Prostate gland (tissue), 2 donors: ENCODE measurements around the gene SHLD3.

Experiments used
- CTCF ChIP-seq, 4 experiments: fragments of 200-600 bp in 2 of 4; fragments of 450-650 bp in 2 of 4; sonication (generic) in 2 of 4; IDR thresholded peaks; 1 replicate in 3 of 4; 2 replicates in 1 of 4; pipeline ENCODE4 v1.5.1; 2016 to 2019; ENCODE audit warnings: antibody characterized with exemption in 4 of 4, mild to moderate bottlenecking in 2 of 4, moderate library complexity in 2 of 4
- POLR2A ChIP-seq: fragments of 450-650 bp; IDR thresholded peaks from one replicate; pipeline ENCODE4 v1.6.1; 2016; ENCODE audit warnings: antibody characterized with exemption, mild to moderate bottlenecking
- POLR2AphosphoS5 ChIP-seq: sonication (generic); formaldehyde crosslinking; IDR thresholded peaks from one replicate; pipeline ENCODE4 v1.6.1; 2017; ENCODE audit warnings: antibody characterized with exemption

- TF ChIP-seq CTCF (IDR thresholded peaks at IDR 0.05) (no peak), POLR2AphosphoS5 (no peak), POLR2A (no peak)
These were observed 4.8 kb upstream of the SHLD3 start for GRCh38 chr5:65620021-65620420.
